ENCODE results near the gene TBCCD1. TPM values are rescaled to one million over a fixed set of nuclear protein-coding genes. Genes with fewer than 3 reads are reported as not detected.

Gene TBCCD1
- total RNA-seq, 4 donors from 2014 or later: 10.1 to 14.3 (median 12.3) TPM

- no peak for TF ChIP-seq CTCF (IDR thresholded peaks at IDR 0.05; ENCODE audit: low read depth)
These were observed 26.8 kb downstream of the TBCCD1 start for GRCh38 chr3:186540221-186540834.

GRCh38 chr3:186538779-186539178, 28.4 kb downstream of the TBCCD1 start:
- TF ChIP-seq CTCF (IDR thresholded peaks at IDR 0.05; ENCODE audit: low read depth): no peak

GRCh38 chr3:186536883-186537844, 30.0 kb downstream of the TBCCD1 start:
- TF ChIP-seq CTCF (IDR thresholded peaks at IDR 0.05; ENCODE audit: low read depth): no peak

GRCh38 chr3:186534113-186534669, 32.9 kb downstream of the TBCCD1 start:
- TF ChIP-seq CTCF (IDR thresholded peaks at IDR 0.05; ENCODE audit: low read depth): no peak

GRCh38 chr3:186532598-186533072, 34.5 kb downstream of the TBCCD1 start:
- TF ChIP-seq CTCF (IDR thresholded peaks at IDR 0.05; ENCODE audit: low read depth): no peak

GRCh38 chr3:186530415-186530814, 36.7 kb downstream of the TBCCD1 start:
- no peak for TF ChIP-seq CTCF (IDR thresholded peaks at IDR 0.05; ENCODE audit: low read depth)
